GM12878 (cell line): ENCODE data around the gene ASS1. TPM values are rescaled to one million over a fixed set of nuclear protein-coding genes. Genes with fewer than 3 reads are reported as not detected.

Experiments
- ATAC-seq: fragments of 200-7000 bp; cut with Tn5 transposase; 3 replicates; pipeline ENCODE4 v1.9.1; 2020; ENCODE audit warnings: mild to moderate bottlenecking, moderate library complexity
- BruUV-seq: library from RNA; stranded (reverse); fragments of 400-500 nt; replicated peaks from 2 replicates; lab custom pipeline; 2021; lab: Mats Ljungman, UMichigan
- CTCF ChIA-PET: fragments of 300-600 bp; sonication (Branson Sonifier 250); formaldehyde crosslinking; extraction: SDS; loops from one replicate; lab custom pipeline; 2021; ENCODE audit warnings: inconsistent platforms; lab: Yijun Ruan, JAX
- POLR2A ChIA-PET: fragments of 350-600 bp; formaldehyde crosslinking; extraction: SDS; loops from one replicate; lab custom pipeline; 2021; ENCODE audit warnings: inconsistent platforms; lab: Charles Lee
- RAD21 ChIA-PET: fragments of 300-600 bp; sonication (Branson Sonifier 250); formaldehyde crosslinking; loops from one replicate; lab custom pipeline; 2023; ENCODE audit warnings: antibody characterized with exemption; ENCODE audit not compliant: unreplicated experiment; lab: Charles Lee
- SMC1A ChIA-PET: fragments of 300-600 bp; sonication (Branson Sonifier 250); formaldehyde crosslinking; loops from one replicate; lab custom pipeline; 2023; ENCODE audit not compliant: unreplicated experiment, uncharacterized antibody; lab: Charles Lee
- DNase-seq: peaks from one replicate; pipeline ENCODE4 v3.0.0-alpha.2; 2011; ENCODE audit warnings: low read depth, low spot score
- FAIRE-seq: peaks from 3 replicates; lab custom pipeline; 2011; peaks lifted over from hg19 to GRCh38; lab: Jason Lieb, UNC
- H2AFZ ChIP-seq: 2 replicates; pipeline ENCODE4 v1.6.0; 2011; ENCODE audit warnings: low read depth, low read length, control low read depth; ENCODE audit not compliant: control insufficient read depth
- H3K27ac ChIP-seq: 2 replicates; pipeline ENCODE4 v1.5.1; 2011; ENCODE audit warnings: control low read depth; ENCODE audit not compliant: control insufficient read depth, insufficient read depth
- H3K27me3 ChIP-seq, 2 experiments: replicated peaks in 1 of 2; 2 replicates each; pipeline versions ENCODE4 v1.6.0 to v1.6.1; 2011; ENCODE audit warnings: low read length in 1 of 2; ENCODE audit not compliant: control insufficient read depth in 2 of 2, insufficient read depth in 2 of 2
- H3K36me3 ChIP-seq, 2 experiments: 2 replicates each; pipeline ENCODE4 v1.5.1; 2011; ENCODE audit warnings: low read length in 1 of 2; ENCODE audit not compliant: control insufficient read depth in 2 of 2, insufficient read depth in 2 of 2
- H3K4me1 ChIP-seq: 2 replicates; pipeline ENCODE4 v1.6.1; 2011; ENCODE audit warnings: mild to moderate bottlenecking, low read length, moderate library complexity, mixed read lengths; ENCODE audit not compliant: control insufficient read depth, insufficient read depth
- H3K4me2 ChIP-seq: 2 replicates; pipeline ENCODE4 v1.6.0; 2011; ENCODE audit warnings: control low read depth; ENCODE audit not compliant: control insufficient read depth, insufficient read depth
- H3K4me3 ChIP-seq: fragments of 200-600 bp; sonication (generic); 2 replicates; pipeline ENCODE4 v1.5.1; 2016
- H3K79me2 ChIP-seq: 2 replicates; pipeline ENCODE4 v1.6.0; 2011; ENCODE audit warnings: low read length; ENCODE audit not compliant: control insufficient read depth, insufficient read depth
- H3K9ac ChIP-seq: 2 replicates; pipeline ENCODE4 v1.8.0; 2011; ENCODE audit warnings: low read length, control low read depth, mixed read lengths; ENCODE audit not compliant: control insufficient read depth, insufficient read depth
- H3K9me3 ChIP-seq: replicated peaks from 3 replicates; pipeline ENCODE4 v1.5.1; 2011; ENCODE audit warnings: mild to moderate bottlenecking, low read length; ENCODE audit not compliant: control insufficient read depth, insufficient read depth
- H4K20me1 ChIP-seq: 2 replicates; pipeline ENCODE4 v1.6.0; 2011; ENCODE audit not compliant: control insufficient read depth, insufficient read depth
- BCL11A ChIP-seq: IDR thresholded peaks from 2 replicates; pipeline ENCODE4 v1.6.1; 2011; ENCODE audit warnings: low read depth, low read length
- EGR1 ChIP-seq, 2 experiments: IDR thresholded peaks; 1 replicate in 1 of 2; 2 replicates in 1 of 2; pipeline ENCODE4 v1.6.1; 2011 to 2012; ENCODE audit warnings: low read depth in 2 of 2, low read length in 2 of 2, borderline replicate concordance in 1 of 2, mild to moderate bottlenecking in 1 of 2, moderate library complexity in 1 of 2
- FOXK2 ChIP-seq: fragments of 450-650 bp; IDR thresholded peaks from 2 replicates; pipeline ENCODE4 v1.6.1; 2017; ENCODE audit warnings: mild to moderate bottlenecking, moderate library complexity
- MTA2 ChIP-seq: fragments of 450-650 bp; IDR thresholded peaks from 2 replicates; pipeline ENCODE4 v1.6.1; 2016; ENCODE audit warnings: low read depth, mild to moderate bottlenecking, moderate library complexity
- NFXL1 ChIP-seq: fragments of 450-650 bp; IDR thresholded peaks from 2 replicates; pipeline ENCODE4 v1.6.1; 2017; ENCODE audit warnings: antibody characterized with exemption, mild to moderate bottlenecking, borderline replicate concordance
- PAX8 ChIP-seq: fragments of 450-650 bp; IDR thresholded peaks from 2 replicates; pipeline ENCODE4 v1.6.1; 2017; ENCODE audit warnings: mild to moderate bottlenecking, moderate library complexity
- POLR2AphosphoS2 ChIP-seq: IDR thresholded peaks from 2 replicates; pipeline ENCODE4 v1.6.1; 2011; ENCODE audit warnings: low read depth, mild to moderate bottlenecking, low read length, improper control_type of control experiment, moderate library complexity
- SUPT20H ChIP-seq: IDR thresholded peaks from 2 replicates; pipeline ENCODE4 v1.6.1; 2011; ENCODE audit warnings: low read depth, mild to moderate bottlenecking, low read length, moderate library complexity, borderline replicate concordance; ENCODE audit not compliant: control insufficient read depth
- WGBS: methylation state at CpG from one replicate; pipeline ENCODE4 v1.1.6; 2016; ENCODE audit warnings: low lambda C conversion rate; ENCODE audit not compliant: insufficient replicate concordance, insufficient coverage; ENCODE audit errors: missing lambda C conversion rate; 5-methylcytosine and 5-hydroxymethylcytosine counted together
- in situ Hi-C: fragments of 300-500 bp; cut with MboI; formaldehyde crosslinking; loops from 9 replicates; pipeline ENCODE4 v1.14.3; 2018; ENCODE audit warnings: mixed read lengths
- intact Hi-C: fragments of 100-400 bp; cut with micrococcal nuclease; formaldehyde crosslinking; loops from one replicate; pipeline ENCODE4 v1.14.2; 2022; ENCODE audit not compliant: unreplicated experiment
- polyA plus RNA-seq, 11 experiments: library from polyadenylated mRNA; depleted of rRNA in 4 of 11; unstranded in 6 of 11; stranded (reverse) in 5 of 11; fragments of >200 nt; fragmentation: Nextera tagmentation in 4 of 11; fragmentation: Illumina TruSeq in 1 of 11; extraction: Ambion mirVana in 4 of 11; extraction: Trizol in 1 of 11; gene quantifications; 1 replicate in 1 of 11; 2 replicates in 10 of 11; pipeline versions ENCODE4 v1.2.1 to v1.2.3, GENCODE V29; 2011 to 2016; ENCODE audit warnings: inconsistent platforms in 2 of 11, missing spikeins in 2 of 11, low read depth in 1 of 11
- total RNA-seq, 4 experiments: library from RNA; depleted of rRNA in 3 of 4; stranded (reverse); fragments of >200 nt in 3 of 4; fragmentation: Illumina TruSeq in 1 of 4; extraction: Trizol in 1 of 4; gene quantifications; 2 replicates each; pipeline versions ENCODE4 v1.2.1 to v1.2.3, GENCODE V29; 2013 to 2021
- TF ChIP-seq, protein P1 (sequence below): fragments of 450-650 bp; IDR thresholded peaks from 2 replicates; pipeline ENCODE4 v1.6.1; 2018; ENCODE audit warnings: borderline replicate concordance, mild to moderate bottlenecking; ENCODE audit not compliant: partially characterized antibody
- TF ChIP-seq, protein P2 (sequence below): fragments of 450-650 bp; IDR thresholded peaks from 2 replicates; pipeline ENCODE4 v1.6.1; 2016; ENCODE audit warnings: mild to moderate bottlenecking
- TF ChIP-seq, protein P3 (sequence below): fragments of 450-650 bp; IDR thresholded peaks from 2 replicates; pipeline ENCODE4 v1.6.1; 2017; ENCODE audit warnings: mild to moderate bottlenecking
- TF ChIP-seq, protein P4 (sequence below): fragments of 450-650 bp; formaldehyde crosslinking; IDR thresholded peaks from 2 replicates; pipeline ENCODE4 v1.4.0; 2022; ENCODE audit warnings: mild to moderate bottlenecking, moderate library complexity

Gene ASS1
- total and polyA plus RNA-seq, 10 of the 15 experiments (the other 5 are each of a cell fraction or from before 2014, with no cell fraction given) = 0.10 to 6.1 (median 0.28) TPM; not detected in 3

DNA sequence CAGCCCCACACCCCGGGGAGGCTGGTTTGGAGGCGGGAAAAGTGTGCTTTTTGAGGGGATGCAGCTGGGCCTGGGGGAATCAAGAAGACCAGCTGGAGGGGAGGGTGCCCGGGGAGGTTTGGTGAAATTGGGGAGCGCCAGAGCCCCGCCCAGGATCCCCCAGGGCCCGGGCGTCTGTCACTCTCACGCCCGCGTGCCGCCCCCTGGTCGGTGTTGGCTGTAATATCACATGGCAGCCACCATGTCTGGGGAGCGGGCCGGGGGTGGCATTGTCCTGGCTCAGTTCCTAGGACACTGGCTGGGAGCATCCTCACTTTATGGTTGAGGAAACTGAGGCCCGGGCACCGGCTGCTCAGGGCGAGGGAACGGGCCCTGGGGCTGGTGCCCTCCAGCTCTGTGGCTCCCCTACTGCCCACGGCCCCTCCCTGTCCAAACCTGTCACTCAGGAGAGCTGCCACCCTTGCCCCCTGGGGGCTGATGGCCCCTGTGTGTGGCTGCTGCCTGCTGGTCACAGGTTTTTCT, 27.5 kb downstream of the ASS1 start:
- H2AFZ ChIP-seq = no peak overlapping the region
- H3K4me1 ChIP-seq = no peaks in the 10 kb centered on the region
- FAIRE-seq = no peak
- no peak for ATAC-seq
- ChIA-PET SMC1A (no interaction called here), RAD21 (no interaction called here), POLR2A (no interaction called here), CTCF (no interaction called here)
- H3K79me2 ChIP-seq = no peaks in the 10 kb centered on the region
- no peaks in the 10 kb centered on the region for H4K20me1 ChIP-seq
- 37% methylated on average over 19 of the region's 19 CpGs for WGBS
- H3K27ac ChIP-seq = no peak overlapping the region
- H3K36me3 ChIP-seq = no peaks in the 10 kb centered on the region
- no peak overlapping the region for H3K9ac ChIP-seq
- no TSS peak for BruUV-seq
- DNase-seq = no peak
- in situ Hi-C loops = no loop called here
- intact Hi-C loops = no loop called here
- H3K4me3 ChIP-seq = no peak overlapping the region
- H3K27me3 ChIP-seq = peaks cover 2 to 8% of the 10 kb centered on the region in 2 experiments; a peak in 3 of 4 replicates
- no peaks in the 10 kb centered on the region for H3K9me3 ChIP-seq
- no peak overlapping the region for H3K4me2 ChIP-seq
- no peak for TF ChIP-seq BCL11A
- no peak for TF ChIP-seq SUPT20H
- TF ChIP-seq, protein P1, sequence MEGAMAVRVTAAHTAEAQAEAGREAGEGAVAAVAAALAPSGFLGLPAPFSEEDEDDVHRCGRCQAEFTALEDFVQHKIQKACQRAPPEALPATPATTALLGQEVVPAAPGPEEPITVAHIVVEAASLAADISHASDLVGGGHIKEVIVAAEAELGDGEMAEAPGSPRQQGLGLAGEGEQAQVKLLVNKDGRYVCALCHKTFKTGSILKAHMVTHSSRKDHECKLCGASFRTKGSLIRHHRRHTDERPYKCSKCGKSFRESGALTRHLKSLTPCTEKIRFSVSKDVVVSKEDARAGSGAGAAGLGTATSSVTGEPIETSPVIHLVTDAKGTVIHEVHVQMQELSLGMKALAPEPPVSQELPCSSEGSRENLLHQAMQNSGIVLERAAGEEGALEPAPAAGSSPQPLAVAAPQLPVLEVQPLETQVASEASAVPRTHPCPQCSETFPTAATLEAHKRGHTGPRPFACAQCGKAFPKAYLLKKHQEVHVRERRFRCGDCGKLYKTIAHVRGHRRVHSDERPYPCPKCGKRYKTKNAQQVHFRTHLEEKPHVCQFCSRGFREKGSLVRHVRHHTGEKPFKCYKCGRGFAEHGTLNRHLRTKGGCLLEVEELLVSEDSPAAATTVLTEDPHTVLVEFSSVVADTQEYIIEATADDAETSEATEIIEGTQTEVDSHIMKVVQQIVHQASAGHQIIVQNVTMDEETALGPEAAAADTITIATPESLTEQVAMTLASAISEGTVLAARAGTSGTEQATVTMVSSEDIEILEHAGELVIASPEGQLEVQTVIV = no peak
- no peak for TF ChIP-seq FOXK2
- no peak for TF ChIP-seq POLR2AphosphoS2
- no peak for TF ChIP-seq EGR1 (IDR thresholded peaks at IDR 0.05; ENCODE audit: borderline replicate concordance in 1 of 2, low read depth in 2 of 2, low read length in 2 of 2)
- no peak for TF ChIP-seq PAX8
- TF ChIP-seq, protein P2, sequence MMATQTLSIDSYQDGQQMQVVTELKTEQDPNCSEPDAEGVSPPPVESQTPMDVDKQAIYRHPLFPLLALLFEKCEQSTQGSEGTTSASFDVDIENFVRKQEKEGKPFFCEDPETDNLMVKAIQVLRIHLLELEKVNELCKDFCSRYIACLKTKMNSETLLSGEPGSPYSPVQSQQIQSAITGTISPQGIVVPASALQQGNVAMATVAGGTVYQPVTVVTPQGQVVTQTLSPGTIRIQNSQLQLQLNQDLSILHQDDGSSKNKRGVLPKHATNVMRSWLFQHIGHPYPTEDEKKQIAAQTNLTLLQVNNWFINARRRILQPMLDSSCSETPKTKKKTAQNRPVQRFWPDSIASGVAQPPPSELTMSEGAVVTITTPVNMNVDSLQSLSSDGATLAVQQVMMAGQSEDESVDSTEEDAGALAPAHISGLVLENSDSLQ = no peak
- TF ChIP-seq, protein P3, sequence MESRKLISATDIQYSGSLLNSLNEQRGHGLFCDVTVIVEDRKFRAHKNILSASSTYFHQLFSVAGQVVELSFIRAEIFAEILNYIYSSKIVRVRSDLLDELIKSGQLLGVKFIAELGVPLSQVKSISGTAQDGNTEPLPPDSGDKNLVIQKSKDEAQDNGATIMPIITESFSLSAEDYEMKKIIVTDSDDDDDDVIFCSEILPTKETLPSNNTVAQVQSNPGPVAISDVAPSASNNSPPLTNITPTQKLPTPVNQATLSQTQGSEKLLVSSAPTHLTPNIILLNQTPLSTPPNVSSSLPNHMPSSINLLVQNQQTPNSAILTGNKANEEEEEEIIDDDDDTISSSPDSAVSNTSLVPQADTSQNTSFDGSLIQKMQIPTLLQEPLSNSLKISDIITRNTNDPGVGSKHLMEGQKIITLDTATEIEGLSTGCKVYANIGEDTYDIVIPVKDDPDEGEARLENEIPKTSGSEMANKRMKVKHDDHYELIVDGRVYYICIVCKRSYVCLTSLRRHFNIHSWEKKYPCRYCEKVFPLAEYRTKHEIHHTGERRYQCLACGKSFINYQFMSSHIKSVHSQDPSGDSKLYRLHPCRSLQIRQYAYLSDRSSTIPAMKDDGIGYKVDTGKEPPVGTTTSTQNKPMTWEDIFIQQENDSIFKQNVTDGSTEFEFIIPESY = no peak
- TF ChIP-seq NFXL1 = no peak
- no peak for TF ChIP-seq MTA2
- TF ChIP-seq, protein P4, sequence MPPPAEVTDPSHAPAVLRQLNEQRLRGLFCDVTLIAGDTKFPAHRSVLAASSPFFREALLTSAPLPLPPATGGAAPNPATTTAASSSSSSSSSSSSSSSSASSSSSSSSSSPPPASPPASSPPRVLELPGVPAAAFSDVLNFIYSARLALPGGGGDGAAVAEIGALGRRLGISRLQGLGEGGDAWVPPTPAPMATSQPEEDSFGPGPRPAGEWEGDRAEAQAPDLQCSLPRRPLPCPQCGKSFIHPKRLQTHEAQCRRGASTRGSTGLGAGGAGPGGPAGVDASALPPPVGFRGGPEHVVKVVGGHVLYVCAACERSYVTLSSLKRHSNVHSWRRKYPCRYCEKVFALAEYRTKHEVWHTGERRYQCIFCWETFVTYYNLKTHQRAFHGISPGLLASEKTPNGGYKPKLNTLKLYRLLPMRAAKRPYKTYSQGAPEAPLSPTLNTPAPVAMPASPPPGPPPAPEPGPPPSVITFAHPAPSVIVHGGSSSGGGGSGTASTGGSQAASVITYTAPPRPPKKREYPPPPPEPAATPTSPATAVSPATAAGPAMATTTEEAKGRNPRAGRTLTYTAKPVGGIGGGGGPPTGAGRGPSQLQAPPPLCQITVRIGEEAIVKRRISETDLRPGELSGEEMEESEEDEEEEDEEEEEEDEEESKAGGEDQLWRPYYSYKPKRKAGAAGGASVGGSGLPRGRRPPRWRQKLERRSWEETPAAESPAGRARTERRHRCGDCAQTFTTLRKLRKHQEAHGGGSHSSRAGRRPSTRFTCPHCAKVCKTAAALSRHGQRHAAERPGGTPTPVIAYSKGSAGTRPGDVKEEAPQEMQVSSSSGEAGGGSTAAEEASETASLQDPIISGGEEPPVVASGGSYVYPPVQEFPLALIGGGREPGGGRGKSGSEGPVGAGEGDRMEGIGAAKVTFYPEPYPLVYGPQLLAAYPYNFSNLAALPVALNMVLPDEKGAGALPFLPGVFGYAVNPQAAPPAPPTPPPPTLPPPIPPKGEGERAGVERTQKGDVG (CRISPR knock-in tag) = no peak
